Stimulated activated CD4-positive, alpha-beta T cell treated with anti-CD3 and anti-CD28 coated beads, Interleukin-15, amount 100 ng/mL, for 48 hours (primary cell): Measurements from ENCODE around the gene RASGRF2.

Experiments used
- DNase-seq, 2 donors: peaks; one replicate each; pipeline ENCODE4 v3.0.0-alpha.2; 2020; ENCODE audit warnings: low read depth in 2 of 2

Gene RASGRF2

GRCh38 chr5:81203729-81204128 lies 243.6 kb downstream of the RASGRF2 start:
- no peak for DNase-seq

- no peak for DNase-seq
Measured at GRCh38 chr5:81204205-81204604, 244.0 kb downstream of the RASGRF2 start.

GRCh38 chr5:81205058-81205457 lies 244.9 kb downstream of the RASGRF2 start:
- DNase-seq: no peak

GRCh38 chr5:81207009-81207408 lies 246.8 kb downstream of the RASGRF2 start:
- DNase-seq: no peak

GRCh38 chr5:81208904-81209303 lies 248.7 kb downstream of the RASGRF2 start:
- DNase-seq: no peak

GRCh38 chr5:81209386-81209785 lies 249.2 kb downstream of the RASGRF2 start:
- no peak for DNase-seq

- DNase-seq: peak; percentile 6 to 35
Measured at GRCh38 chr5:81209869-81210493, 249.8 kb downstream of the RASGRF2 start.

- no peak for DNase-seq
Measured at GRCh38 chr5:81212211-81212751, 252.1 kb downstream of the RASGRF2 start.

- DNase-seq: no peak
Measured at GRCh38 chr5:81213070-81213469, 252.9 kb downstream of the RASGRF2 start.

GRCh38 chr5:81214848-81215247 lies 254.7 kb downstream of the RASGRF2 start:
- no peak for DNase-seq

- no peak for DNase-seq
Measured at GRCh38 chr5:81216152-81216551, 256.0 kb downstream of the RASGRF2 start.

GRCh38 chr5:81219389-81219788 lies 259.2 kb downstream of the RASGRF2 start:
- no peak for DNase-seq

GRCh38 chr5:81222285-81222684 lies 262.1 kb downstream of the RASGRF2 start:
- no peak for DNase-seq

- no peak for DNase-seq
Measured at GRCh38 chr5:81225463-81225862, 265.3 kb downstream of the RASGRF2 start.

- no peak for DNase-seq
Measured at GRCh38 chr5:81226286-81226685, 266.1 kb downstream of the RASGRF2 start.

GRCh38 chr5:81226949-81227348 lies 266.8 kb downstream of the RASGRF2 start:
- DNase-seq: no peak

GRCh38 chr5:81228084-81228483 lies 267.9 kb downstream of the RASGRF2 start:
- no peak for DNase-seq

- DNase-seq: no peak
Measured at GRCh38 chr5:81230416-81230815, 270.3 kb downstream of the RASGRF2 start.

- no peak for DNase-seq
Measured at GRCh38 chr5:81232464-81233079, 272.4 kb downstream of the RASGRF2 start.

- DNase-seq: no peak
Measured at GRCh38 chr5:81233080-81233634, 273.0 kb downstream of the RASGRF2 start, which contains the start of gene CKMT2. Gene CKMT2, plus strand, starts transcription at chr5:81233322. Its CDS starts 17,811 bp downstream, at chr5:81251133.

- DNase-seq: no peak
Measured at GRCh38 chr5:81234299-81234698, 274.1 kb downstream of the RASGRF2 start.

- DNase-seq: no peak
Measured at GRCh38 chr5:81234801-81235200, 274.6 kb downstream of the RASGRF2 start.
